ENCODE results near the gene HOXB3. TPM values are rescaled to one million over a fixed set of nuclear protein-coding genes. Genes with fewer than 3 reads are reported as not detected.

Gene HOXB3
- total RNA-seq, 4 donors from 2014 or later: 2.5 to 11.1 (median 5.8) TPM

- Histone ChIP-seq H3K9me3 (no peaks in the 10 kb centered on the region), H3K36me3 (no peaks in the 10 kb centered on the region), H3K4me3 (peak overlapping the region; percentile 4 to 83 (median 32)), H3K4me1 (peaks cover 0 to 96% (median 59%) of the 10 kb centered on the region in 3 donors), H3K27me3 (peaks cover 0 to 99% (median 7%) of the 10 kb centered on the region in 4 donors), H3K27ac (peak overlapping the region; percentile 88 to 93 (median 92))
- no peak for TF ChIP-seq POLR2A (IDR thresholded peaks at IDR 0.05)
- no peak for TF ChIP-seq CTCF (IDR thresholded peaks at IDR 0.05)
- WGBS, 2 donors: 21 to 29% methylated on average over 12 to 14 of the region's 19 CpGs
- intact Hi-C loops (cut with DNase I): no loop called here
- no peak for DNase-seq
These were observed 19.6 kb downstream of the HOXB3 start for GRCh38 chr17:48570325-48571023.

DNA sequence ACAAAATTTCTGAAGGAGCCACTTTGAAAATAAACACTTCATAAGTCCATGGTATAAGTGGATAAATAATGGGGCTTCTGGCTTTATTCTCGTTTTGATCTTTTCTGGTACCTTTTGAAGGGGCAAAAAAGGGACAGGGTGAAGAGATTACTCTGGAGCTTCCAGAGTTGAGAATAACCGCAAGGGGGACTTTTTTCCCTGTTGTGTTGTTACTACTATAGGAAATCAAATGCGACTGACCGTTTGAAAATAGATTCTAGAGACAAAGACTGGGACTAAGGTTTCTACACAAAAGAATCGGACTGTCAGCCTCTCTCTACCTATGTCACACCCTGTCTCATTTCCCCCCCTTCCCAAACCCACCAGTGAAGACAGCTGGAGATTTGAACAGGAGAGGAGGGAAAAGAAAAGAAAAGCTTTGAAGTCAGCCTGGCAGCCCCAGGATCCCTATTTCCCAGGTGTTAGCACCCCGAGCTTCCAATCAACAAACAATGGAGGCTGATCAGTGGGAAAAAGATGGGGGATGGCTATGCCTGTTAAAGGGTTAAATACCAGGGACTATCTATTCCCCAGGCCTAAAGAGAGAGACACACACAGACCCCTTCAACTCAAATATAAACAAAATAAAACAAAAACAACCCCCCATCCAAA lies 20.2 kb downstream of the HOXB3 start:
- Histone ChIP-seq H3K4me3 (peak overlapping the region in 3 of 4 donors; percentile 31 to 83 (median 34)), H3K27ac (peak overlapping the region; percentile 88 to 93 (median 92)), H3K36me3 (no peaks in the 10 kb centered on the region), H3K27me3 (peaks cover 0 to 99% (median 7%) of the 10 kb centered on the region in 4 donors), H3K4me1 (peaks cover 0 to 96% (median 61%) of the 10 kb centered on the region in 3 donors), H3K9me3 (no peaks in the 10 kb centered on the region)
- intact Hi-C loops (cut with DNase I): no loop called here
- DNase-seq: no peak
- TF ChIP-seq CTCF (IDR thresholded peaks at IDR 0.05) (peak in 2 of 6 experiments; percentile 11 to 15), POLR2A (IDR thresholded peaks at IDR 0.05) (no peak)
- WGBS, 2 donors: 31 to 37% methylated on average over 5 to 6 of the region's 6 CpGs

GRCh38 chr17:48569240-48569582 lies 20.8 kb downstream of the HOXB3 start:
- peak overlapping the region; percentile 10 to 83 (median 32) for H3K4me3 ChIP-seq
- peaks cover 1 to 96% (median 60%) of the 10 kb centered on the region in 3 donors for H3K4me1 ChIP-seq

DNA sequence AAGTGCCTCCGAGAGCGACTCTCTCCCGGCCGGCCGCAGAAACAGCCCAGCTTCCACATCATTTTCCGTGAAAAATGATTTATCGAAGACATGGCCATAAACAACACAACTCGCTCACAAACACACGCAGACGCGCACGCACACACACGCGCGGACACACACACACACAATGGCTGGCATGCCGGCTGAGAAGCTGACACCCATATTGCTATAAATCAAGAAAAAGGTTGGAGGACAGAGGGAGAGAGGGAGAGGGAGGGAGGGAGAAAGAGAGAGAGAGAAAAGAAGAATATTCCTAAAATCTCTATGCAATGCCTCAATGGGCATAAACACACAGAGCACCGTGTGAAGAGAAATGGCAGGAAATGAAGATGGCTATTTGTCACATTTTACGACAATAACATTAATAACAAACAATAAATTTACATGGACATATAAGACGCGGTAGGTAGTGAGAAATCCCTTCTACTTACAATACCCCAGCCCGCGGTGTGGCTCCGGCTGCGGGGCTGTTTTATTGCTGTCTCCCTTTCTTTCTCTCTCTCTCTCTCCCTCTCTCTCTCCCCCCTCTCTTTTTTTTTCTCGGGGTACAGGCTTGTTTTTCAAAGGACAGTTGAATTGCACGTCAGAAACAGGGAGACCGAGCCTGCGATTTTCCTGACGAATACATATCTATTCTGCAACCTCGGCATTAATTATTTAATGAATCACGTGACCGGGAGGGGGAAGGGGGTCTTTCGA lies 21.4 kb downstream of the HOXB3 start:
- Histone ChIP-seq H3K4me3 (peak overlapping the region; percentile 10 to 83 (median 32)), H3K4me1 (peaks cover 7 to 96% (median 63%) of the 10 kb centered on the region in 3 donors), H3K27ac (peak overlapping the region; percentile 88 to 93 (median 92)), H3K36me3 (no peaks in the 10 kb centered on the region), H3K27me3 (peaks cover 0 to 99% (median 4%) of the 10 kb centered on the region in 4 donors), H3K9me3 (no peaks in the 10 kb centered on the region)
- DNase-seq: no peak
- intact Hi-C loops (cut with DNase I): no loop called here
- WGBS, 2 donors: 17 to 21% methylated on average over 31 to 33 of the region's 33 CpGs
- TF ChIP-seq POLR2A (IDR thresholded peaks at IDR 0.05): no peak
- no peak for TF ChIP-seq CTCF (IDR thresholded peaks at IDR 0.05)

More at GRCh38 chr17:48569240-48569582, 20.8 kb downstream of the HOXB3 start:
- WGBS, 2 donors: 21 to 40% methylated on average over 3 of the region's 3 CpGs
- intact Hi-C loops (cut with DNase I): no loop called here
- Histone ChIP-seq H3K9me3 (no peaks in the 10 kb centered on the region), H3K27ac (peak overlapping the region; percentile 88 to 93 (median 92)), H3K27me3 (peaks cover 0 to 99% (median 6%) of the 10 kb centered on the region in 4 donors), H3K36me3 (no peaks in the 10 kb centered on the region)
- no peak for TF ChIP-seq POLR2A (IDR thresholded peaks at IDR 0.05)
- DNase-seq: no peak

- no peaks in the 10 kb centered on the region for H3K36me3 ChIP-seq
- TF ChIP-seq POLR2A (IDR thresholded peaks at IDR 0.05) (no peak), CTCF (IDR thresholded peaks at IDR 0.05) (no peak)
- H3K27me3 ChIP-seq: peaks cover 0 to 99% (median 3%) of the 10 kb centered on the region in 4 donors
- peaks cover 12 to 96% (median 63%) of the 10 kb centered on the region in 3 donors for H3K4me1 ChIP-seq
- H3K9me3 ChIP-seq: no peaks in the 10 kb centered on the region
- 44 to 57% methylated on average over 2 of the region's 2 CpGs for WGBS, 2 donors
- peak overlapping the region; percentile 10 to 83 (median 32) for H3K4me3 ChIP-seq
- DNase-seq: no peak
- intact Hi-C loops (cut with DNase I): no loop called here
- H3K27ac ChIP-seq: peak overlapping the region; percentile 88 to 93 (median 92)
These were observed 22.2 kb downstream of the HOXB3 start for GRCh38 chr17:48567646-48568354.
